Left ventricle myocardium superior (tissue), 1 donor: ENCODE measurements around the gene PEAK1. TPM values are rescaled to one million over a fixed set of nuclear protein-coding genes. Genes with fewer than 3 reads are reported as not detected.

Experiments
- ATAC-seq: fragments of 200-7000 bp; cut with Tn5 transposase; one replicate; pipeline ENCODE4 v1.9.1; 2020; ENCODE audit warnings: mild to moderate bottlenecking, moderate library complexity
- DNase-seq: peaks from one replicate; pipeline ENCODE4 v3.0.0-alpha.2; 2020
- intact Hi-C: fragments of 100-400 bp; cut with micrococcal nuclease; formaldehyde crosslinking; loops from one replicate; pipeline ENCODE4 v1.11.0; 2022
- total RNA-seq: library from RNA; stranded (reverse); fragmentation: NEBNext Ultra II Directional; extraction: Animal tissue kit (Norgen Biotek cat#: 25700); gene quantifications from one replicate; pipeline ENCODE4 v1.2.1, GENCODE V29; 2021
- donor health status: DM: no; HTN: yes; CAD: no; lungs with severe emphysema.

PEAK1 gene
- total RNA-seq, 1 donor from 2014 or later = 67.4 TPM

DNA sequence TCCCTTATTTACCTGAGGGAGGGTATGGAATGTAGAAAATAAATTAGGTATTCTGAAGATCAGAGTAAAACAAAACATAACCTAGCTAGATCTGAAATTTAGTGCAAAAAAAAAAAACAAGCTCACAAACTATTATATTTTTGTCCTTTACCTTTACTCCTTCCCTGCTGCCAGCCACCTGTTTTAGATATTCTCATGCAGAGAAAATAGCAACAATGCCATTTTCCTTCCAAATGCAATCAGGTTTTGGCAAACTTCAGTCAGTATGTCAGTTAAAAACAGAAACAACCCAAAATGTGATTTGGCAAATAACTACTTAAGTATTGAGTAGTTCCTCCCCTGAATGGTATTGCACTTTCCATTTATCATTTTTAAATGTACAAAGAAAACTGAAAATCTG, 35.8 kb downstream of the PEAK1 start:
- ATAC-seq = no peak

DNA sequence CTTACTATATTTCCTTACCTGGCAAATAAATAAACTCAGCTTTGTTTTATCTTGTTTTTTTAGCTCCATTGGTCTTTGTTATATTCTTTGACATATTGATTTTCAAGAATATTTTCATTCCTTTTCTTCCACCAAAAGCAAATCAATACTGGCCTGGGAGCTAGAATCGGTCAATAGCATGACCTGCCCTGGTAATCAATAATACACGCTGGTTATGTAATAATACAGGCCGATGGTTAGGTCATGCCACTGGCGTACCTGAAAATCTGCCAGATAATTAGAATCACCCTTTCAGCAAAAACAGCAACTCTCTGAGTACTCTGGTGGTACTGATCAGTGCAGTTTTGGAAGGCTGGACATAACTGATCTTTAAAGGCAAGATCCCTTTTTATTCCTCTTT, 39.9 kb downstream of the PEAK1 start:
- no peak for ATAC-seq
- no peak for DNase-seq
- intact Hi-C loops = no loop called here

More for the DNA sequence above, 35.8 kb downstream of the PEAK1 start:
- intact Hi-C loops = no loop called here
- no peak for DNase-seq

DNA sequence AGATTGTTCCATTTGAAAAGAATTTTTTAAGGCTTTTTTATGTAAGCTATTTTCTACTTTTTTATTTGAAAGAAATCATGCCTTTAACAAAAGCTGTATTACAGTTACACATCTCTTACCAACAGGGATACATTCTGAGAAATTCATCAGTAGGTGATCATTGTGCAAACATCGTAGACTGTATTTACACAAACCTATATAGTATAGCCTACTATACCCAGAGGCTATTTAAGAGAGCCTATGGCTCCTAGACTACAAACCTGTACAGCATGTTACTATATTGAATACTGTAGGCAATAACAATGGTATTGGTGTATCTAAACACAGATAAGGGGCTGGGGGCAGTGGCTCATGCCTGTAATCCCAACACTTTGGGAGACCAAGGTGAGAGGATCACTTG, 43.1 kb downstream of the PEAK1 start:
- intact Hi-C loops = no loop called here
- ATAC-seq (no peak), DNase-seq (no peak)

DNA sequence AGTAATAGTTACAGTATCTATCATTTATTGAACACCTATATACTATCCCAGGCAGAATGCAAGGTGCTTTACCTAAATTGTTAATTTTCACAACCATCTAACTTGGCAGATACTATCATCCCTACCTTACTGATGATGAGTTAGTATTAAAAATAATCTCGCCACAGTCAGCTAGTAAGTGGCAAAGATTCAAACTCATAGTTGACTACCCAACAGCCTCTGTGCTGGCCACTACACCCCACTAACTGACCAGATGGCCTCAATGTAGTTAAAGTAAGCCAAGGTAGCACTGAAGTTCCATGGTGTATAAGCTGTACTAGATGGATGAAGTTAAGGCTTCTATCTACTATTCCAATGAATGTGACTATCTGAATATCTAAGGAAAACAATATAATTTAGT, 44.8 kb downstream of the PEAK1 start:
- intact Hi-C loops = no loop called here
- no peak for ATAC-seq
- no peak for DNase-seq

DNA sequence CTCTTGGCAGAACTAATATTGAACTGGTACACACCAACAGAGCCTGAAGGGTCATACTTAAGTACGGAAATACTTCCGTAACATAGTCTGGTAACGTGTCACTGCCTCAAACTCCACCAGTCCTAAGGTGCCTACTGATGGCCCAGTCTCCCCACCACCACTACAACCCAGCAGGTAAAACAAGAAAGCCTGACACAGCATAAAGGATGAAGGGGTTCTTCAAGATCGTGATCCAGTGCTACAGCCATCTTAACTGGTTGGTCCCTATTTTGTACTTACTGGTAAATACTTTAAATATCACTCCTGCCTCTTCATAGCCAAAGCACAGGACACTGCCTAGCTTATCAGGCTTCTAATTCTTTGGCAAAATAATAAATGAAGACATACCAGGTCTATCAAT, 46.5 kb downstream of the PEAK1 start:
- intact Hi-C loops = no loop called here
- no peak for DNase-seq
- no peak for ATAC-seq

DNA sequence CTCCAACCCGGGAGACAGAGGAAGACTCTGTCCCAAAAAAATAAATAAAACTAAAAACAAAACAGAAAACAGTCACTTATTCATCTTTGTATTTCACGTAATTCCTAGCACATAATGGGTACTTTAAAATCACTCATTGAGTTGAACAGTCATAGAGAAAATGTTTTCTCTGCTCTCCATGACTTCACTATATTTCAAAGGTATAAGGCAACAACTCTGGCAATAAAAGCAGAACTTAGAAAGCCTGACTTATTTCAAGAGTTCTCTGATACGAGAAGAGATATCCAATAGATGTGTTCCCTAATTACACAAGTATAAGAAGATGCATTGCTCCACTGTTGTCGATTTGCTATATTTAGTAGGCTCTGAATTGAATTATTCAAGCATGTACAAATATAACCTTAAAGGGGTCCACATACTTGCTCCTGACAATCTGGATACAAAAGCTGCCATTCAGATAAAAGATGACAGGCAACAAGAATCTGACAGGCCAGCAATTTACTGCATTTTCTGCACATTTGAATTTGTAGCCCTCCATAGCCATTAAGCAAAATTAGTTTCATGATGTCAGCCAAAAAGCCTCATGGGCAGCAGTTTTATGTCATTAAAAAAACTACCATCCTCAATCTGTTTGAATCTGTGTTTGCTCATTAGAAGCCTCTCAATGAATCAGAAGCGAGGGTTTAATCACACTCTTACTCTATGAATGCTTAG, 47.9 kb downstream of the PEAK1 start:
- no peak for ATAC-seq

DNA sequence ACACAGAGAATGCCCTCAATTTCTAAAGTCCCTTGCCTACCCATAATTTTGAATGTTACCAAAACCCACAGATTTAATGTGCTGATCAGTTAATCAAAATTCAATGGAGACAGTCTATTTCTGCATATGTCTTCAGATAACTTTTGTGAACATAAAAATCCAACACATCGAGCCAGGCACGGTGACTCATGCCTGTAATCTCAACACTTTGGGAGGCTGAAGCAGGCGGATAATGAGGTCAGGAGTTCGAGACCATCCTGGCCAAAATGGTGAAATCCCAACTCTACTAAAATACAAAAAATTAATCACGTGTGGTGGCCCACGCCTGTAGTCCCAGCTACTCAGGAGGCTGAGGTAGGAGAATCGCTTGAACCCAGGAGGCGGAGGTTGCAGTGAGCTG, 49.3 kb downstream of the PEAK1 start:
- intact Hi-C loops = no loop called here

More for the DNA sequence above, 47.9 kb downstream of the PEAK1 start:
- no peak for DNase-seq
- intact Hi-C loops = no loop called here

DNA sequence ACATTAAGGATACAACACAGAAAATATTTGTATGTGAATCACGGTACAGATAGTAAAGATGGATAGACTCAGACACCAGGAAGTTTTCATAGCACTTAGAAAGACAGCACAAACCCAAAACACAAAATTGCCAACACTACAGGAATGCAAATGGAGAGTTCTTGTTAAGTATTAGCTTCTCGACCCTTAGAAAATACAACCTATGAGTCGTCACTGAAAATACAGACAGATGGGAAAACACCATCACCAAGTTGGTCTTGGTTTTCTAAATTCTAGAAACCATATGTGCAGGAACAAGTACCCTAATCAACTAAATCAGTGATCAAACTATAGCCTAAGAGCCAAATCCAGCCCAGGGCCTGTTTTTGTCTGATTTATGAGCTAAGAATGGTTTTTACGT, 50.7 kb downstream of the PEAK1 start:
- DNase-seq = no peak
- no peak for ATAC-seq
- intact Hi-C loops = no loop called here

More for the DNA sequence above, 49.3 kb downstream of the PEAK1 start:
- DNase-seq (no peak), ATAC-seq (no peak)

DNA sequence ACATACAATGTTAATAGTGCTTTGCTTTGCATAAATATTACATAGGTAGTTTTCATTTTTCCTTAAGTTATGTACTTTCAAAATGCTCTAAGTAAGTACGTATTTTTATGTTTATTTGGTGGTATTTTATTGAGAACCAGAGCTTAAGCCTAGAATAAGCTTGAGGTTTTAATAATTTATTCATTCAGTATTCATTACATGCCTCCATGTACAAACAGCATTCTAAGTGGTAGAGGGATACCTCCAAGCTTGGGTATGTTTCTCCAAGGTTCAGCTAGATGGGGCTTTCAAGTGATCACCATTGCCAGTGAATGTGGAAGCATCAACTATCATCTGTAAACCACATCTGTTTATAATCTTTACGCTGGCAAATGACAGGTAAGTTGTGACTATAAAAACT, 52.3 kb downstream of the PEAK1 start:
- DNase-seq (no peak), ATAC-seq (no peak)
- intact Hi-C loops = no loop called here

DNA sequence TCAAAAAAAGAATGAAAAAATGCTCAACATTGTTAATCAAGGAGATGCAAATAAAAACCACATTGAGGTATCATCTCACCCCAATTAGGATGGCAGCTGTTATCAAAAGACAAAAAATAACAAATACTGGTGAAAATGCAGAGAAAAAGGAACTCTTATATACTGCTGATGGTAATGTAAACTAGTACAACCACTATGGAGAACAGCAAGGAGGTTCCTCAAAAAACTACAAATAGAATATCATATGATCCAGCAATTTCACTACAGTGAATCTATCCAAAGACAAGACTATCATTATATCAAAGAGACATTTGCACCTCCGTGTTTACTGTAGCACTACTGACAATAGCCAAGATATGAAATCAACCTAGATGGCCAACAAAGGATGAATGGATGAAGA, 58.4 kb downstream of the PEAK1 start:
- intact Hi-C loops = no loop called here
- ATAC-seq (no peak), DNase-seq (no peak)

DNA sequence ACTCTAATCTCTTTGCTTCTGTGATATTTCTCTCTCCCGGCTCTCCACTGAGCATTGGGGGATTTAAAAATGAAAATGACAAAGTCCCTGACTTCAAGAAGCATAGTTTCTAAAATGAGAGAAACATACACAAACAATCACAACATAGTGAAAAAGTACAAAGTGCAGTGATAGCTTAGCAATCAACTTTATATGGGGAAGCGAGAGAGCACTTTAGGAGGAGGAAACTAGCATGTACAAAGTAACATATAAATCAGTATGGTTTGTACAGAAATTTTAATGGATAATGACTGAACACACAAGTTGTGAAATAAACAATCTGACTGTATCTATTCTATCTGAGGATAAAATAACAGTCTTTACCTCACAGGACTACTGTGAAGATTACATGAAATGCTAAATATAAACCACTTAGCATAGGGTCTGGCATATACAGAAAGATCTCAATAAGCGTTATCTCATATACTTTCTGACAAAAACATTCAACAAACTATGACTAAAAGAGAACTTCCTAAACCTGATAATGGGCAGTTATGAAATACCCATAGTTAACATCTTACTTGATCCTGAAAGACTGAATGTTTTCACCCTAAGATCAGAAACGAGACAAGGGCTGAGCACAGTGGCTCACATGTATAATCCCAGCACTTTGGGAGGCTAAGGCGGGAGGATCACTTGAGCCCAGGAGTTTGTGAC, 61.2 kb downstream of the PEAK1 start:
- intact Hi-C loops = no loop called here
- DNase-seq (no peak), ATAC-seq (no peak)

DNA sequence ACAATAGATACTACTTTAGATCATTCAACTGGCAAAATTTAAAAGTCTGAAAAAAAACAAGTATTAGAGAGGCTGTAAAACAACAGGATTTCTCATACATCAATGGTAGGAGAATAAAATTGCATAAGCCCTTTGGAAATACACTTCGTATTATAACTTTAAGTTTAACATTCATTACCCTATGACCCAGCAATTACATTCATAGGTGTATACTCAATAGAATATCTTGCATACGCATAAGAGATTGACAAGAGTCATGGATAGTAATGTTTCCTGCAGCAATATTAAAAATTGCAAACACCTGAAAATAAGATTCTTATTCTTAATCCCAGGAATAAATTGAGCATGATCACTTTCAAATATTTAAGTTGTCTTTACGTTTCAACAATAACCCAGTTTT, 63.6 kb downstream of the PEAK1 start:
- DNase-seq = no peak
- no peak for ATAC-seq
- intact Hi-C loops = no loop called here

DNA sequence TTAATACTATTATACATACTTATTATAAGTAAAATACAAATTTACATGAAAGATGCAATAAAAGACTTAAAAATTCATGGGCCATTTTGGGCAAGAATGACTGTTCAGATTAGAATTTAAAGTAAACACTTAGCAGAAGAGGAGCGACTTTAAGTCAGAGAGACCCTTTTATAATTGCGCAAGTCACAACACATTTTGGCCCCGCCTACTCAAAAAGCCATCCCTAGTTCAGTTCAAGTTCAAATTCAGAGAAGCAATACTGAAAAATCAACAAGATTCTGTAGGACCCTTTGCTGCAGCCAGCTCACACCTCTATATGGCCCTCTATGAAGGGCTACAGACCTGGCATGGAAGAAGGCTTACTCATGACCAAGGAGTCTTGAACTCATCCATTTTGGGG, 64.6 kb downstream of the PEAK1 start:
- intact Hi-C loops = no loop called here
- no peak for DNase-seq
- no peak for ATAC-seq

DNA sequence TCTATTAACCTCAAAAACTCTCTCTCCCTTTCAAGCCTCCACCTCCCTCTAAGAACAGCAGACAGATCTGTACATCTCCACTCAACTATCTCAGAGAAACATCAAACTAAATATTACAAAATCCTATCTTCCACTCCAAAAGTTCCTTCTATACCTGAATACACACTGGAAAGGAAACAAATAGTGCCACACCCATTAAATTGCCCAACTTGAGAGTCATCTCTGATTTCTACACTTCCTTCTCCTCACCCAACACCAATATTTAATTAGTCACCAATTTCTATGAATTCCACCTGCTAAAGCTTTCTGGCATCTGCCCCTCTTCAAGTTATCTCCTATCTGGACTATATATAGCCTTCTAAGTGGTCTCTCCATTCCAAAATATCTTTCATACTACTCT, 65.8 kb downstream of the PEAK1 start:
- ATAC-seq (no peak), DNase-seq (no peak)
- intact Hi-C loops = no loop called here

DNA sequence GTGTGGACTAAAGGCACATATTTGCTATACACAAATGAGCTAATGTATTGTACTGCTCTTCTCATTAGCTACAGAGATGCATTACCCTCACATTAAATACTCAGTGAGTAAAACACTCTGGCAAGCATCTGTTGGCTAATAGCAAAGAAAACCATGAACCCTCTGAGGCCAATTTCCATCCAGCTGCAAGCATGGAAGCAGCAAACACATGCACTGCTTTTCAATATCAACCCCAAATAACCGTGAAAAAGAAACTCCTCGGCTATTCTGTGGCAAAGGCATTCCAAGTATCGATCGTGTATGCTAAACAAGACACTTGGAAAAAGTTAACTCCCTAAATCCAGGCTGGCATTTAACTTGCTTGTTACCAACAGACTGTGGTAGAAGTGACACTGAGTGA, 67.0 kb downstream of the PEAK1 start:
- DNase-seq (no peak), ATAC-seq (no peak)
- intact Hi-C loops = no loop called here

DNA sequence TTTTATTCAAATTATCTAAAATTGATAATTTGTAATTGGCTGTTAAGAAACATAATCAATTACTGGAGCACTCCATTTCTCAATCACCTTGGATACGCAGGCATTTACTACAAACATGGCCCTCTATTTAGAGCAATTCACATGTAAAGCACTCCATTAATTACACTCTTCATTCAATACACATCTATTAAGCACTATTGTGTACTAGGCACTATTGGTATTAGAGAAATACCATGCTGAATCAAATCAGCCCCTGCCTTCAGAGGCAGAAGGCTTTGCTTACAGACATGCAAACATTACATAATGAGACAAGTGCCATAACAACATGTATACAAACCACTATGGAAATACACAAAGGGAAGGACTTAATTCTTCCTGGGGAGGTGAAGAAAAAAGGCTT, 69.1 kb downstream of the PEAK1 start:
- DNase-seq (no peak), ATAC-seq (no peak)
- intact Hi-C loops = no loop called here

DNA sequence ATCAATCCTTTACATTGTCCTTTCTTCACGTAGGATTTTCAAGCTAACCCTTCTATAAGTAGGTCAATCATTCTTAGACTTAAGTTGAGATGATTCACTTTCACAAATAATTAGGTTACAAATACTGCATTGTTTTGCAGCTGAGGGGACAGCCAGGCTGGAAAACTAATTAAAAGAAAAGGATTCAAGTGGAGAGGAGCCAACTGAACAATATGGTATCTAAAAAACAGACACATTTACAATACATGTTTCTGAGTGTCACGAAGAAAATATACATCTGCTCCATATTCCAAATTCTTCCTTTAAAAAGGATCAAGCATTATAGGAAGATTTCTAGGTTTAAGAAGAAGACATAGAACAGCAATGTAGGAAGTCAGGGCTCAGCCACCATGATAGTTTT, 70.2 kb downstream of the PEAK1 start:
- ATAC-seq (no peak), DNase-seq (no peak)
- intact Hi-C loops = no loop called here

DNA sequence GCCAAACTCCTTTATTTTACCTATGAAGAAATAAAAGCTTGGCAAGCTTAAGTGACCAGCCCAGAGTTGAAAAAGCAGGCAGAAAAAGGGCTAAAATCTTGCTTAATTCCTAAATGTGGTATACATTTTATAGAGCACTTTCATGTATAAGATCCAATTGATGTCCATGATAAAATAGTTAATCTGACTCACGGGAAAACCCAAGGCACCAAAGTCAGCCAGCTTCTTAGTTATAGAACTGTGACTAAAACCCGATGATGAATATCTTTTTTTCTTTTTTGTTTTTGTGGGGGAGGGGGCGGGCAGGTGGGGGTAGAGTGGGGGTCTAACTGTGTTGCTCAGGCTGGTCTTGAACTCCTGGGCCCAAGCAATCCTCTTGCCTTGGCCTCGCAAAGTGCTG, 71.4 kb downstream of the PEAK1 start:
- no peak for DNase-seq
- ATAC-seq = no peak
- intact Hi-C loops = no loop called here

DNA sequence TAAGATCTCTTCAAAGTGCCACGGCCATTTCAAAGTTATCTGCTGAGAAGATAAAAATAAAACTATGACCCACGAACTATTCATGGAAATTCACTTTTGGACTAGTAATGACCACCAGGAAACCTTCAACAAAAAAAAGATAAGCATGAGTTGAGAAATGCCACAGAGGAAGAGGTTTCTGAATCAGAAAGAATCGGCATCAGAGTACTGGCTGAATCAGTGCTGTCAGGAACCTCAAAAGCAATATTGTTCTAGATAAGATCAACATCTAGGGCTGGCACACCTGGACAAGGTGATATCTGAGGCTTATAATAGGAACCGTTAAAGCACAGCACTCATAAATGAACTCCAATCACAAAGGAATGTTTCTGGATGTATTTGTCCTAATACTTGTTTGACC, 72.7 kb downstream of the PEAK1 start:
- ATAC-seq = no peak
- DNase-seq = no peak
- intact Hi-C loops = no loop called here

DNA sequence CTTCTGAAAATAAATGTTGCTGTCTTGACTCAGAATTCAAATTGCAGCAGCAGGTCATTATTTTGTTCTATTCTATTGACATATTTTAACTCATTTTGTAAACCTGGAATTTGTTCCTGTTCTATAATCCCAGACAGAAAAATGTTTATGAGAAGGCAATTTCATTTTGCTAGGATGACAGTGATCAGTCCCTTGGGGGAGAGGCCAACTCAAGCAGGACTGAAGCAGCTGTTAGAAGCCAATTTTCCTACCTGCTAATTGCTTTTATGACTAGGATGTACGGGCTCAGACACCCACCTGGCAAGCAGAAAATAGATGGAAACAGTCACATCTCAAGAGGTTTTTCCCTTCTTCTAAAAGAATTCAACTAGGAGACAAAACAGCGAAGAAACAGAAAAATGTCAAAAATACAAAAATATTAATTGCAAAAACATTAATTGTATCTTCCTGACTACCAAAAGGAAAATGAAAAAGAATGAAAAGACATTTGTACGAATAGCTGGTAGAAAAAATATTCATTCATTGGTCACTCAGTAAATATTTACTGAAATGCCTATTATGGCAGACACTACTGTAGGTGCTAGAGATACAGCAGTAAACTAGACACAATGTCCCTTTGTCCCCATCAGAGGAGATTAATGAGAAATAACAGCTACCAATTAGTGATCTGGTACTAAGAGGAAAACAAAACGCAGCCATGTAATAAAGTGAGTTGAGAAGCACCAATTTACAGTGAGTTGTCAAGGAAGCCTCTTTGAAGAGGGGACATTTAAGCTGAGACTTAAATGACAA, 73.5 kb downstream of the PEAK1 start:
- intact Hi-C loops = no loop called here
- peak; percentile 34 for ATAC-seq

More for the DNA sequence above, 73.5 kb downstream of the PEAK1 start:
- no peak for DNase-seq
